GM12892 (cell line): ENCODE results near the gene GRAP2.

Experiments
- POLR2A ChIP-seq: IDR thresholded peaks from 2 replicates; pipeline ENCODE4 v1.6.1; 2011; ENCODE audit warnings: low read depth, low read length, control low read depth
- POLR2AphosphoS5 ChIP-seq: IDR thresholded peaks from 2 replicates; pipeline ENCODE4 v1.6.1; 2011; ENCODE audit warnings: low read depth, low read length, control low read depth

- TF ChIP-seq POLR2A, result no peak
- TF ChIP-seq POLR2AphosphoS5, result no peak
Measured at GRCh38 chr22:39851606-39852315, 49.1 kb upstream of the GRAP2 start.
